GM19468 (cell line): Measurements from ENCODE around the gene IFFO2.

Experiments
- ATAC-seq: cut with Tn5 transposase; IDR thresholded peaks from one replicate; pipeline ENCODE4 v1.9.1; 2021; ENCODE audit warnings: mild to moderate bottlenecking, moderate library complexity, moderate number of reproducible peaks; ENCODE audit not compliant: unreplicated experiment; ENCODE audit errors: extremely low read depth

IFFO2 gene

DNA sequence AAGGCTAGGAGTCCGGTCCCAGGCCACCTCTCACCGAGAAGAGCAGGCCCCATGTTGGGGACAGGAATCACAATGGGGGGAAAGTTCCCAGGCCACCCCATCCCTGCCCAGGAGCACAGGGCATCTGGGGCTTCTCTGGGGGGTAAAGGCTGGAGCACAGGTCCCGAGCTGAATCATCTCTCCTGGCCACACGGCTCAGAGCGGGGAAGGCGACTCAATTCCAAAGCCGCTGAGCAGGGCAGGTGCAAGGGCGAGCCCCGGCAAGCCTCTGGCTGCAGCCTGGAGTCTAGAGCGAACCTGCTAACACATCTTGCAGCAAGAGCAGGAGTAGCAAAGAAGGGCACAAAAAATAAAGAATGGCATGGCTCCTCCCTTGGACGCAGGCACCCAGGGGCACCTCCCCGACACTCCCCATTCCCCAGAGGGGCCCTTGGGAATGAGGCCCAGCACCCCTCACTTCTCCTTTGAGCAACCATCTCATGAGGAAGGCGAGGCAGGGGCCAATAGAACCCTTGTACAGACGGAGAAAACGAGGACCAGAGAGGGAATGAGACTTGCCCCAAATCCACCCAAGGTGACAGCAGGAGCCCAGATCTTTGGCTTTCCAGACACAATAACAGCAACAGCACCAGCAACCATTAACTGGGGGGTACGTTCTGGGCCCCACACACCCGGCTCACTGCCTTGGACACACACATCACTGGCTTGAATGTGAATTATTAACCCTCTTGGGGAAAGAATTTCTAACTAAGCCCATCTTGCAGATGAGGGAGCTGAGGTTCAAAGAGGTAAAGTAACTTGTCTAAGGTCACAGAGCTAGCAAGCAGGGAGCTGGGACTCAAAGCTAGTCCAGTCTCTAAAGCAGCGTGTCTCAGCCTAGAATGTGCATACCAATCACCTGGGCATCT, 33.4 kb downstream of the IFFO2 start:
- no peak for ATAC-seq

GRCh38 chr1:18922319-18922726, 34.2 kb downstream of the IFFO2 start:
- ATAC-seq: no peak

DNA sequence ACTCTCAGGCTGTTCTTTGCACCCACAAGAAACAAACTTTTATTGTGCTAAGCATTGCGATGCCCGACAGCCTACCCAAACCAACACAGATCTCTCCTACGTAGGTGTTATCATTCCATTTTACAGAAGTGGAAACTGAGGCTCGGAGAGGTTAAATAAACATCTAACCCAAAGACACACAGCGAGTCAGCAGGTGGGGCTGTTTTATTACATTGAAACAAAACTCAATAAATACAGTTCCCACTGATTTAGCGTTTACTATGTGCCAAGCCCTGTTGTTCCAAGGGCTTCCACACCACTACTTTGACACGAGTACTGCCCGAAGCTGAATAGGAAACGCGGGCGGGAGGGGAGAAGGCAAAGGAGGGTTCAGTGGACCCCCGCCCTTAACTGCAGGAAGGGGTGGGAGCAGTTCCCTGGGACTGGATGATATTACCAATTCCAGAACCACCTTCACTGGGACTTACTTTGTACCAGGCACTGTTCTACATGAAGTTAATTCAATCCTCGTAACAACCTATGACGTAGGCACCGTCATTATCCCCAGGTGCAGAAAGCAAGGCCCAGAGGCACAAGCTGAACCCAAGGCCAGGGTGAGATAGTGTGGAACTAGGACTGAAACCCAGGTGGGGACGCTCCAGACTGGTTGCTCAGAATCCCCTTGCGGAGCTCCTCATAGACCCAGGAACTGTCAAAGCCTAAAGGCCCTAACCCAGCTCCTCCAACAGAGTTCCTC, 34.8 kb downstream of the IFFO2 start:
- no peak for ATAC-seq

- no peak for ATAC-seq
These were observed 35.5 kb downstream of the IFFO2 start for GRCh38 chr1:18920931-18921330.

- ATAC-seq: no peak
These were observed 36.5 kb downstream of the IFFO2 start for GRCh38 chr1:18919956-18920355.

DNA sequence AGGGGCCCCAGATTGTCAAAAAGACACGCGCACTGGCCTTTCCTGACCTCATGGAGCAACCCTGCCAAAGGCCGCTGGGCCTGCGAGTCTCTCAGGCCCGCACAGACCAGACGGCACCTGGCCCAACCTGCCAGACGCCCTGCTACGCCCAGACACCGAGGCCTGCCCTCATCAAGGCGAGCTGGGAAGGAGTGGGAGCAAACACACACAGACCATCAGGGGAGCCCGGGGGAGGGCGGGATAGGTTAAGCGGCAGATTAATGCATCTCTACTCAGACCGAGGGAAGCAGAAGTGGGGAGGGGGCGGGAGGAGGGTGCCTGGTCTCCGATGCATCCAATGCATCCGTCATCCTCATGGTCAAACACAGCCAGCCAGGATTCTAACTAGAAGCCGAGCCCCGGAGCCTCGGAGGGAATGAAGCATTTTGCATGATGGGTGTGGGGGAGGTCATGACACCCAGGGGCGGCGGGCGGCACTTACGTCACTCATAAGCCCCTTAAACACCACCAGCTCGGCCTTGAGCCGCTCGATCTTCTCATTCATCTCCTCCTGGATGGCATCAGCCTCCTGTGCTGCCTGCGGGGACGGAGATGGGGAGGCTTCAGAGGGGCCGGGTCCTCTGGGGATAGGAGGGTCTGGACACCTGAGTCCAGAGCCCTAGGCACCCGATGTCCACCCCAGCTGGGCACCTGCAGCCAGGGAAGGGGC, 37.1 kb downstream of the IFFO2 start:
- ATAC-seq: no peak

GRCh38 chr1:18918417-18918816, 38.1 kb downstream of the IFFO2 start:
- ATAC-seq: no peak

DNA sequence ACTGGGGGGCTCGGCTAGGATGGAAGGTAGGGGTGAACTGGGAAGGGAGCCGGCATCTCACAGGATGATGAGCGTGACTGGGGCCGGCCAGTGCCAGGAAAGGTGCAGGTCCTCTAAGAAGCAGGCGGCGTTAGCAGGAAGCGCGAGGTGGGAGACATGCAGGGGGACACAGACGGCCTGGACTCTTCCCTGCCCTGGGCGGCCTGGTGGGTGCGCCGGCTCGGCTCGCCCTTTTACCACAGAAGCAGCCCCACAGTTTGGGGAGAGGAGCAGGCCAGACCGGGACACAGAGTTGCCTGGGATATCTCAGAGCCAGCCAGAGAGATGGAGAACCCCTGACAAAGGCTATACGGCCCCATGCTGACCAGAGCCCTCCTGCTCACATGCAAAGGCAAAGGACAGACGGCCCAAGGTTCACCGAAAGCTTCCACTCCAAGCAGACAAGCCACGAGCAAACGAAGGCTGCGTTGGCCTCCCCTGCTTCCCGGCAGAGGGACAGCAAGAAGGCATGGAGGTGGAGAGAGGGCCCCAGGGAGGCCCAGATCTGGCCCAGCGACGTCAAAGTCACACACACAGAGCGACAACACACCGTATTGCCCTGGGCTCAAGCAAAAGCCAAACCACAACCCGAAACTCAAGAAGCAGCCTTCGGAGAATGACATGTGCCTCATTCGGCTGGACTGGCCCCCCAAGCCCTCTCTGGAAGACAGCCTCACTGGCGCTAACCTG, 39.2 kb downstream of the IFFO2 start:
- ATAC-seq: no peak

- ATAC-seq: no peak
These were observed 41.1 kb downstream of the IFFO2 start for GRCh38 chr1:18915341-18915740.

DNA sequence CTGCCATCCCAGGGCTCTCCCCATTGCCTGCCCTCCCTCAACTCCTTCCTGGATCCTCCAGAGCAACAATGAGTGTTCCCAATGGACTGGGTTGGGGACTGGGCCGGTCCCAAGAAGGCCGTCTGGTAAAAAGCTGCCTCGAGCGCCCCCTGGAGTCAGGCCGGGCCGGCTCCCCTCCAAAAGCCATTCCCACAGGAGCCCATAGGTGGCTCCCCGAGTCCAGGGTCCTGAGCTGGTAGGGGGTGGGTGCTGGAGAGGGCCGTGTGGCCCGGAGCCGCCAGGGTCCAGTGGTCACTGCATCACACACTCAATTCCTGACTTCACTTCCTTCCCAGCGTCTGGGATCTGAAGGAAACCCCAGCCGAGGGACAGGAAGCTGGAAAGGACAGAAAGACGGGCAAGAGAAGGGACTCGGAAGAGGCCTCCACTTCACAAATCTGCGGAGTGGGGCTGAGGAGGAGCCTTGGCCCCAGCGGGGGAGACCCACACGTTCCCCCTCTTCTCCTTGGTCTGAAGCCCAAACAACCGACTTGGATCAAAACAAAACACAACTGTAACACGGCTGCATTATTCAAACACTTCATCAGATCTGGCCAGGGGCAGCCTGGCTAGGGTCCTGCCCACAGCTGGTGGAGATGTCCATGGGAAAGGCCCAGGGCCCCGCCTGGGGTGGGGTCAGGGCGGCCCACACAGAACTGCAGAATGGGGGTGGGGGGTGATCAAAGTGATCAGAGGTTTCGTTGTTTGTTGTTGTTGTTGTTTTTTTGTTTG, 43.2 kb downstream of the IFFO2 start:
- ATAC-seq: no peak

GRCh38 chr1:18912550-18912949, 43.9 kb downstream of the IFFO2 start:
- ATAC-seq: no peak

- no peak for ATAC-seq
These were observed 47.3 kb downstream of the IFFO2 start for GRCh38 chr1:18908911-18909771.

DNA sequence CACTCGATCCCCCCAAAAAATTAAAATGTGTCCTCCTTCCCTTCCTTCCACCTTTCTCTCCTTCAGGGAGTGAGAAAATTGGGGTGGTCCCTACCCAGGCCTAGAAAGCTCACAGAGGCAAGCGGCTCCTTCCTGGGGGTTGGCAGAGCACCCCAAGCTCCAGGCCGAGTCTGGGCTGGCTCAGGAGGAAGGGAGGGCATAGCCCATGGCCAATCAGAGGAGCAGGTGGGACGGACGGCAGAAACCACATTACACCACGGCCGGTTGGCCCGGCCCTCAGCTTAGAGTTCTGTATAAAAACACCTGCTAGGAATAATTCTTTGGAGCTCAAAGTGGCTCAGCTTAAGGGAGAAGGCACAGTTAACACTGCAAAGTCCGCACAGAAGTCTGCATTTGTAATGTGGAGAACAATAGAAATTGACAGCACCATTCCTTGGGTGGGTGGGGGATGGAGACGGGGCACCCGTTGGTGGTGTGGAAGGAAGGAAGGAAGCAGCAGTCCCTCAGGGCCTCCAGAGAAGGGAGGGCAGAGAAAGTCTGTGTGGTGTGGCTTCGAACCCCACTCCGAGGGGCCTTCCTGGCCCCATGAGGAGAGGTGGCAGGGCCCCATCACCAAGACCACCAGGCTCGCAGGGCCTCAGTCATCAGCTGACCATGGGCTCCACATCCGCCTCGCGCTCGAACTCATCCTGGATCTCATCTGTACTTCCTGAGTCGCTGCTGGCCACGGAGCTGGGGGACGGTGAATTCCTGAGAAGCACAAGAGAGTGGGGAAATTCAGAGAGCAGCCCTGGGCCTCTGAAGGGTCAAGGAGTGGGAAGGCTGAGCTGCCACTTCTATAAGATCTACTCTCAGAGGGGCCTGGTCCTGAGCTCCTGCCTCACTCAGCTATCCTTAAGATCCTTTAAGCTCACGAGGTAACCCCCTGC, 48.3 kb downstream of the IFFO2 start:
- peak; percentile 49 for ATAC-seq

GRCh38 chr1:18907021-18907916, 49.2 kb downstream of the IFFO2 start:
- no peak for ATAC-seq

DNA sequence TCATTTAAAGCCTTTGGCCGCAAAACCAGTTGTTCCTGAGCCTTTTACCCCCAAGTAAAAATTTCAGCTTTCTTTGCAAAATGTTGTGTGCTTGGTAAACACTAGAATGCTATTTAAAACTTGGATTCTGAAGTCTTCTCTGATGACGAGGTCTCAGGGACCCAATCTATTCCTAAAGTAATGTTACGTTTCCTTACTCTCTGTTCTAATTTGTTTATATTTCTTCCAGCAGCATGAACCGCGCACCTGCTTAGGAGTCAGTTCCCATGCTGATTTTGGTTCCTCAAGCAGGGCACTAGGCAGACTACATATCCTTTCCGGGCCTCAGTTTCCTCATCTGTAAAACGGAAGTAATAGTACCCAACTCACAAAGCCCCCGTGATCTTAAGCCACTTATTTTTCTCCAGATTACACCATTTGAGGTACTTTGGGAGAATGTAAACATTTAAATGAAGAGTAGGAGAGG, 53.2 kb downstream of the IFFO2 start:
- ATAC-seq: no peak

GRCh38 chr1:18902523-18903290, 53.8 kb downstream of the IFFO2 start, which contains the start of gene ALDH4A1:
ALDH4A1 (minus strand) TSS chr1:18902555; CDS start chr1:18902523, 32 bp downstream.
- peak; percentile 89 for ATAC-seq
